ENCODE data around the gene LPCAT1.

- no peak for TF ChIP-seq CTCF (IDR thresholded peaks at IDR 0.05)
- TF ChIP-seq POLR2A (IDR thresholded peaks at IDR 0.05): no peak
Observed at GRCh38 chr5:1413611-1414241, 110.0 kb downstream of the LPCAT1 start.
